HFFc6 (cell line): ENCODE data around the gene ATP2B2. TPM values are rescaled to one million over a fixed set of nuclear protein-coding genes. Genes with fewer than 3 reads are reported as not detected.

Experiments used
- DNase-seq: peaks from one replicate; pipeline ENCODE4 v3.0.0-alpha.2; 2018
- H3K27ac Mint-ChIP-seq: 2 replicates; pipeline ENCODE4 v1.8.0; 2020; ENCODE audit warnings: mild to moderate bottlenecking, mixed read lengths
- H3K27me3 Mint-ChIP-seq: 2 replicates; pipeline ENCODE4 v1.8.0; 2021; ENCODE audit warnings: mild to moderate bottlenecking, moderate library complexity, mixed read lengths; ENCODE audit not compliant: insufficient read depth
- H3K36me3 Mint-ChIP-seq: 2 replicates; pipeline ENCODE4 v1.8.0; 2021; ENCODE audit warnings: low read depth, mixed read lengths
- H3K4me1 Mint-ChIP-seq: 2 replicates; pipeline ENCODE4 v1.8.0; 2020; ENCODE audit warnings: low read depth, mixed read lengths
- H3K4me3 Mint-ChIP-seq: 2 replicates; pipeline ENCODE4 v1.8.0; 2020; ENCODE audit warnings: mild to moderate bottlenecking, moderate library complexity, mixed read lengths
- H3K9me3 Mint-ChIP-seq: 2 replicates; pipeline ENCODE4 v1.8.0; 2020; ENCODE audit warnings: mild to moderate bottlenecking, mixed read lengths
- total RNA-seq, 6 experiments: library from RNA; stranded (reverse); fragmentation: NEBNext Ultra II Directional; extraction: Animal tissue kit (Norgen Biotek cat#: 25700); gene quantifications; 2 replicates in 1 of 6; 3 replicates in 5 of 6; pipeline ENCODE4 v1.2.3, GENCODE V29; 2021
- TF ChIP-seq, protein P1 (sequence below): fragments of 200-600 bp; sonication (generic); IDR thresholded peaks from 2 replicates; pipeline ENCODE4 v1.5.0; 2021; ENCODE audit warnings: antibody characterized with exemption, mild to moderate bottlenecking

The ATP2B2 gene
- total RNA-seq, 6 experiments from 2014 or later = not detected

DNA sequence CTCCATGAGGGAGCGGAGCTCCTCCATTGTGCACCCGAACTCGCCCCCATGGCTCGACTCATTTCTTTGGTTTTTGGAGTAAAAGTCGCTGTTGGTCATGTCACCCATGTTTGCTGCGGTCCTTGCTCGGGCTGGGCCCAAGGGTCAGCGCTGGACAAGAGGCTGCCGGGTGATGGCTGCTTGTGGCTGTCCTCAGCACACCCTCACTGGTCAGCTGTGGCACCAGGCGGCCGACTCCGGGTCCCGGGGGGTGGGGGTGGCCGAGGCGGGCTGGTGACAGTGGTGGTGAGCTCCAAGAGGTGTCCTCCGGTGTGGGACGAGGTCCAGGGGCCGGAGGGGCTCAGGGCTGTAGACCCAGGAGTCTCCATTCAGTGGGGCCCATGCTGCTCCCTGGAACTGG is 56.0 kb downstream of the ATP2B2 start:
- TF ChIP-seq, protein P1, sequence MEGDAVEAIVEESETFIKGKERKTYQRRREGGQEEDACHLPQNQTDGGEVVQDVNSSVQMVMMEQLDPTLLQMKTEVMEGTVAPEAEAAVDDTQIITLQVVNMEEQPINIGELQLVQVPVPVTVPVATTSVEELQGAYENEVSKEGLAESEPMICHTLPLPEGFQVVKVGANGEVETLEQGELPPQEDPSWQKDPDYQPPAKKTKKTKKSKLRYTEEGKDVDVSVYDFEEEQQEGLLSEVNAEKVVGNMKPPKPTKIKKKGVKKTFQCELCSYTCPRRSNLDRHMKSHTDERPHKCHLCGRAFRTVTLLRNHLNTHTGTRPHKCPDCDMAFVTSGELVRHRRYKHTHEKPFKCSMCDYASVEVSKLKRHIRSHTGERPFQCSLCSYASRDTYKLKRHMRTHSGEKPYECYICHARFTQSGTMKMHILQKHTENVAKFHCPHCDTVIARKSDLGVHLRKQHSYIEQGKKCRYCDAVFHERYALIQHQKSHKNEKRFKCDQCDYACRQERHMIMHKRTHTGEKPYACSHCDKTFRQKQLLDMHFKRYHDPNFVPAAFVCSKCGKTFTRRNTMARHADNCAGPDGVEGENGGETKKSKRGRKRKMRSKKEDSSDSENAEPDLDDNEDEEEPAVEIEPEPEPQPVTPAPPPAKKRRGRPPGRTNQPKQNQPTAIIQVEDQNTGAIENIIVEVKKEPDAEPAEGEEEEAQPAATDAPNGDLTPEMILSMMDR = no peak
- Mint-ChIP-seq H3K36me3 (no peaks in the 10 kb centered on the region), H3K4me3 (no peak overlapping the region), H3K4me1 (peaks cover 15% of the 10 kb centered on the region), H3K27me3 (peaks cover 37% of the 10 kb centered on the region), H3K9me3 (no peaks in the 10 kb centered on the region), H3K27ac (no peak overlapping the region)
- DNase-seq = no peak

DNA sequence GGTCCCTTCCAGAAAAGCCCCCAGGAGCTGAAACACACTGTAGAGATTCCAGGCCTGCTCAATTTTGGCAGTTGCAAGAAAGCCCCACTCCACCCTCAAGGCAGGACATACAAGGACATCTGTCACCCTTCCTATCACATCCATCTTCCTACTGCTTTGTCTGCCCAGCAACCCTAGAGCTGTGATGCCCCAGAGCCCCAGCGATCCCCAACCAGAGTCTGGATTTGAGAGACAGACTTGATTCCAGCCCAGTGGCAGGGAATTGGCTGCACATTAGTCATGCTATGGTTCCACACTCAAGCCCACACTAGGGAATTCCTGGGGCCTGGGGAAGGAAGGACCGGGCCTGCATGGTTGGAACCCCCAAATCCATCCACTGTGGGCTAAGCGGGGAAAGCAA is 56.8 kb downstream of the ATP2B2 start:
- H3K9me3 Mint-ChIP-seq = no peaks in the 10 kb centered on the region
- no peaks in the 10 kb centered on the region for H3K36me3 Mint-ChIP-seq
- TF ChIP-seq, protein P1 = no peak
- H3K4me1 Mint-ChIP-seq = peaks cover 23% of the 10 kb centered on the region
- peaks cover 40% of the 10 kb centered on the region for H3K27me3 Mint-ChIP-seq
- no peak for DNase-seq
- no peak overlapping the region for H3K4me3 Mint-ChIP-seq
- H3K27ac Mint-ChIP-seq = no peak overlapping the region

DNA sequence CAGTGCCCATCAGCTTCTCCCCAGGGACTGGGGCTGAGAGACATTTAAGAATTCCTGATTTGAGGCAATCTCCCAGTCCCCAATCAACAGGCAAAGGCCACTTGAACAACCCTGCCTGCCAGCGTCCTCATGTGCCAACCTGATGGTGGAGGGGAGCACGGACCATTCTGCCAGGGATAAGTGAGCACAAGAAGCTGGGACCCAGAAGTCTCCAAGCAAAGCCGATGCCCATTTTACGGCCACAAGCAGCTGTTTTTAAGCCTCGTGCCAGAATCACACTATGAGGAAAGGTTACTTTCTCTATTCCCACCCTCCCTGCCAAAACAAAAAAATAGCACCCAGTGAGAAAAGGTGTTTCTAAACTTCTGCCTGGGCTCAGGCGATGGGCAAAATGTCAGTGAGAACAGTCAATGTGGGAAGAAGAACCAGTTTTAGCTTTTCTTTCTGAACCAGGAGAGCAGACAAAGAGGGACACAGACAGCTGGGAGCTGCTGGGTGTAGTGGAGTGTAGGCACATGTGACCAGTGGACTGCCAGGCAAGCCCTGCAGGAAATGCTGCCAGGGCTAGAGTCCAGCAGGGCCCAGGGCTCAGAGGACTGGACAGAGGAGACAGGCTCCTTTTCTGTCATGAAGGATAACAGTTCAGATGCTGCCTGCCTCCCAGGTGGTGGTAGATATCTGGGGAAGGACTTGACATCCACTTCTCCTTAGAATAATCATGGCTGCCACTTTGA is 57.7 kb downstream of the ATP2B2 start:
- Mint-ChIP-seq H3K27me3 (peaks cover 40% of the 10 kb centered on the region), H3K4me1 (peaks cover 32% of the 10 kb centered on the region), H3K4me3 (no peak overlapping the region), H3K27ac (no peak overlapping the region), H3K9me3 (no peaks in the 10 kb centered on the region), H3K36me3 (no peaks in the 10 kb centered on the region)
- no peak for DNase-seq
- TF ChIP-seq, protein P1 = no peak

DNA sequence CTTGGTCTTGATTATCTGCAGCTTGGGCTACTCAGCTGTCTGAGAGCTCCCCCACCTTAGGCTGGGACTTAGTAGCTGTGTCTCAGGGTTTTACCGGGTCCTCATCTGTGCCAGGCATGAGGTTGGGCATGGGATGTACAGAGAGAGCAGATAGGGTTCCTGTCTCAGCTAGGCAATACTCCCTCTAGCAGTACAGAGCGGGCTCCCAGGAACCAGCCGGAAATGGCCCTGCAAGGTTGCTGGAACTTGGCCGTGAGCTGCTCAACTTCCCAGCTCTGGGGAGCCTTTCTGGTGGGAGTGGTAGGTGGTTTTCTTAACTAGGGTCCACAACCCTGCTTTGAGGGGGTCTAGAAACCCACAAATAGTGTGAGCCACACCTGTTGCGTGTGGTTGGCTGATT is 58.3 kb downstream of the ATP2B2 start:
- Mint-ChIP-seq H3K4me3 (no peak overlapping the region), H3K36me3 (no peaks in the 10 kb centered on the region), H3K27ac (no peak overlapping the region), H3K9me3 (no peaks in the 10 kb centered on the region), H3K4me1 (peaks cover 38% of the 10 kb centered on the region), H3K27me3 (peaks cover 34% of the 10 kb centered on the region)
- DNase-seq = no peak
- TF ChIP-seq, protein P1 = no peak

DNA sequence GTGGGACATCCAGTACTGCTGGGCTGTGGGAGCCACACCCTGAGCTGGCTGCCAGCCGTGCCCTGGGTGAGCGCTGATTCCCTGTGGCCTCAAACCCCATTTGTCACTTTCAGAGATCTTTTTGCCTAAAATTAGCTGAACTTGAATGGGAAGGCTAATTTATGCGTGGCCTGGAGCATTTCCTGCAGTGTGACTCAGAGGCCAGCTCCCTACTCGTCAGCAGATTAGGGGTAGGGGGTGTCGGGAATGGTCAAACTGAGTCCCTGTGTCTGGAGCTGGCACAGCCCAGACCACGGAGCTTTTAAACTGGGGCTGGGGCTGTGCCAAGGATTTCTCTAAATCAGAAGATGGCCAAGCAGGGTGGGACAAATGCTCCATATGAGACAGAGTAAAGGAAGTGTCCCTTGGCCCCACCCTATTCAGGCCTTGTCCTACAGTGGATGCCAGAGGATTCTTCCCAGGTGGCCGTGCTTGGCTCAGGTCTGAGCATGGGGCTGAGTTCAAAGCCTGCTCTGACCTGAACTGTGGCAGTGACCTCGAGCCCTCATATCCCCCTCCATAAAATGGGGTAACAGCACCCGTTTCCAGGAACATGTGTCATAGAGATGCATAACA is 59.7 kb downstream of the ATP2B2 start:
- Mint-ChIP-seq H3K36me3 (no peaks in the 10 kb centered on the region), H3K9me3 (no peaks in the 10 kb centered on the region), H3K27ac (no peak overlapping the region), H3K4me3 (no peak overlapping the region), H3K27me3 (peaks cover 31% of the 10 kb centered on the region), H3K4me1 (peaks cover 43% of the 10 kb centered on the region)
- DNase-seq = peak; percentile 17
- TF ChIP-seq, protein P1 = no peak
